GF-D8 (cell line): ENCODE results near the gene ST7.

Experiments
- DNase-seq: peaks from one replicate; lab custom pipeline; 2025; lab: John Stamatoyannopoulos, UW

Gene ST7

DNA sequence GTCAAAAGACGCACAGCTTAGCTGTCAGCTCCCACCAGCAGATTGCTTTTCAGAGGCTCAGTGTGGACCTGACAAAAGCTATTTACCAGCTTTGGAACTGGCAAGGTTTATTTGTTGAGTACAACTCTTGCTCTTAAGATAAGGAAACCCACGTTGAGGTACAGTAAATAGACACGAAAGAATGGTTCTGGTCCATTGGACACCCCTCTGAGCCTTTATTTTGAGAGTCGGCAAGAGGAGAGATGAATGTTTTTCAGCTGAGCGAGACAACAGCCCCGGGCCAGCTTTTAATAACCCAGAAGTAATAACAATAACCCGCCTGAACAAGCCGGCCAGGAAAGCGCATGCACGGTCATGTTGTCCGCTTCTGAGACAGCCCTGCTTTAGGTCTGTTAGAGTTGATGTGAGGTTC is 320.5 kb downstream of the ST7 start:
- no peak for DNase-seq

DNA sequence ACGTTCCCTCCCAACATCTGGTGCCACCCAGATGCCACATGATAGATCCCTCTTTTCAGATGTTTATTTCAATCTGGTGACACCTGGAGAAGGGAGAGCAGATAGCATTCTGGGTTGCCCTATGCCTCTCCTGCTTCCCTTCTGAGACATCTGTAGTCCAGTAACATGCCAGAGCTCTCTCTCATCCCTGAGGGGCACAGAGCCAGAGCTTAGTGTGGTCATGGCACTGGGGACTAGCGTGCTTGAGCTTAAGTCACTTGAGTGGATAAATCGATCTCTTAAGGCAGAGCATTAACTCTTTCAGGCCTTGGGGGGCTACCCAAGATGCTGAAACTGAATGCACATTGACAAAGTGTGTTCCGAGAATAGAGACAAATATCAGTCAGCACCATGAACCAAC is 321.6 kb downstream of the ST7 start:
- no peak for DNase-seq

- no peak for DNase-seq
Measured at GRCh38 chr7:117277576-117277975, 324.3 kb downstream of the ST7 start.

- DNase-seq: no peak
Measured at GRCh38 chr7:117278040-117278439, 324.7 kb downstream of the ST7 start.

DNA sequence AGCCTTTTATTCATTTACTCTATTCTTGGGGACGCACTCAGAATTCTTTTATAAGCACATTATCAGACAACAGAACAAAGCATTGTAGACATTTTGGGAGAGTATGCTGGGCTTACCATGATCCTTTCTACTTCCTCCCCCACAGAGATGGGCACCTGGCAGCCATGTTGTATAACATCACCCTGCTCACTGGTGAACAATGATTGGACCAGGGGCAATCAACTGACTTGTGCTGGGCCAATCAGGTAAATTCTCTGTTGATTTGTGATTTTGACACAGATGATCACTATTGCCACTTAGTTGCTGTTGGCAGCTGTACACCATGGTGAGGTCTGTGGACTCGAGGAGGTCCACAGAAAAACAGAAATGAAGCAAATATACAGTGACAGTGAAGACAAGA is 325.9 kb downstream of the ST7 start:
- DNase-seq: no peak
